Upper lobe of right lung (tissue), 1 donor: ENCODE data around the gene BLTP2. TPM values are rescaled to one million over a fixed set of nuclear protein-coding genes. Genes with fewer than 3 reads are reported as not detected.

Source experiments
- ATAC-seq: fragments of 200-7000 bp; cut with Tn5 transposase; one replicate; pipeline ENCODE4 v1.9.1; 2020; ENCODE audit warnings: mild to moderate bottlenecking, moderate library complexity
- DNase-seq: peaks from one replicate; pipeline ENCODE4 v3.0.0-alpha.2; 2020
- H3K27ac ChIP-seq: fragments of 200-600 bp; one replicate; pipeline ENCODE4 v1.8.0; 2022
- H3K27me3 ChIP-seq: fragments of 200-600 bp; one replicate; pipeline ENCODE4 v1.8.0; 2022; ENCODE audit warnings: mild to moderate bottlenecking
- H3K36me3 ChIP-seq: fragments of 200-600 bp; one replicate; pipeline ENCODE4 v1.8.0; 2022
- H3K4me1 ChIP-seq: fragments of 200-600 bp; one replicate; pipeline ENCODE4 v1.8.0; 2022
- H3K4me3 ChIP-seq: fragments of 200-600 bp; one replicate; pipeline ENCODE4 v1.8.0; 2022; ENCODE audit warnings: mild to moderate bottlenecking
- H3K9me3 ChIP-seq: fragments of 200-600 bp; one replicate; pipeline ENCODE4 v1.8.0; 2022
- CTCF ChIP-seq: fragments of 200-600 bp; IDR thresholded peaks from one replicate; pipeline ENCODE4 v1.8.0; 2022; ENCODE audit warnings: antibody characterized with exemption
- intact Hi-C: fragments of 100-400 bp; cut with DNase I; formaldehyde crosslinking; loops from one replicate; pipeline ENCODE4 v1.11.0; 2022
- total RNA-seq: library from RNA; stranded (reverse); fragmentation: NEBNext Ultra II Directional; extraction: Animal tissue kit (Norgen Biotek cat#: 25700); gene quantifications from one replicate; pipeline ENCODE4 v1.2.1, GENCODE V29; 2021
- donor health status: DM: no; HTN: yes; CAD: no; lungs with severe emphysema.

Gene BLTP2
- total RNA-seq, 1 donor from 2014 or later: 145 TPM

- no peak for ATAC-seq
- no peaks in the 10 kb centered on the region for H3K27me3 ChIP-seq
- no peak for DNase-seq
- peaks cover 92% of the 10 kb centered on the region for H3K36me3 ChIP-seq
- no peak for TF ChIP-seq CTCF
- intact Hi-C loops: no loop called here
- H3K27ac ChIP-seq: no peak overlapping the region
- H3K4me1 ChIP-seq: no peaks in the 10 kb centered on the region
- H3K9me3 ChIP-seq: no peaks in the 10 kb centered on the region
- no peak overlapping the region for H3K4me3 ChIP-seq
Observed at GRCh38 chr17:28624148-28624547, 20.8 kb downstream of the BLTP2 start.

GRCh38 chr17:28623696-28624095 is 21.3 kb downstream of the BLTP2 start:
- ATAC-seq: no peak
- no peak for DNase-seq
- H3K9me3 ChIP-seq: no peaks in the 10 kb centered on the region
- H3K36me3 ChIP-seq: peaks cover 92% of the 10 kb centered on the region
- intact Hi-C loops: no loop called here
- H3K27me3 ChIP-seq: no peaks in the 10 kb centered on the region
- no peak for TF ChIP-seq CTCF
- H3K4me1 ChIP-seq: no peaks in the 10 kb centered on the region
- no peak overlapping the region for H3K27ac ChIP-seq
- H3K4me3 ChIP-seq: no peak overlapping the region

GRCh38 chr17:28622186-28622585 is 22.8 kb downstream of the BLTP2 start:
- no peaks in the 10 kb centered on the region for H3K9me3 ChIP-seq
- no peaks in the 10 kb centered on the region for H3K27me3 ChIP-seq
- TF ChIP-seq CTCF: no peak
- no peak for ATAC-seq
- H3K4me1 ChIP-seq: no peaks in the 10 kb centered on the region
- no peak overlapping the region for H3K27ac ChIP-seq
- intact Hi-C loops: no loop called here
- no peak for DNase-seq
- no peak overlapping the region for H3K4me3 ChIP-seq
- H3K36me3 ChIP-seq: peaks cover 93% of the 10 kb centered on the region

- Histone ChIP-seq H3K4me1 (no peaks in the 10 kb centered on the region), H3K9me3 (no peaks in the 10 kb centered on the region), H3K27ac (no peak overlapping the region), H3K27me3 (no peaks in the 10 kb centered on the region), H3K36me3 (peaks cover 100% of the 10 kb centered on the region), H3K4me3 (no peak overlapping the region)
- DNase-seq (no peak), ATAC-seq (no peak)
- intact Hi-C loops: no loop called here
- no peak for TF ChIP-seq CTCF
Observed at GRCh38 chr17:28620010-28620409, 24.9 kb downstream of the BLTP2 start.

- Histone ChIP-seq H3K9me3 (no peaks in the 10 kb centered on the region), H3K27me3 (no peaks in the 10 kb centered on the region), H3K4me1 (no peaks in the 10 kb centered on the region), H3K36me3 (peaks cover 100% of the 10 kb centered on the region), H3K4me3 (no peak overlapping the region), H3K27ac (no peak overlapping the region)
- ATAC-seq (no peak), DNase-seq (no peak)
- intact Hi-C loops: no loop called here
- TF ChIP-seq CTCF: no peak
Observed at GRCh38 chr17:28618464-28618863, 26.5 kb downstream of the BLTP2 start.

- Histone ChIP-seq H3K9me3 (no peaks in the 10 kb centered on the region), H3K4me1 (no peaks in the 10 kb centered on the region), H3K27ac (no peak overlapping the region), H3K4me3 (no peak overlapping the region), H3K27me3 (no peaks in the 10 kb centered on the region), H3K36me3 (peaks cover 80% of the 10 kb centered on the region)
- ATAC-seq: no peak
- no peak for TF ChIP-seq CTCF
- intact Hi-C loops: no loop called here
- no peak for DNase-seq
Observed at GRCh38 chr17:28616281-28616680, 28.7 kb downstream of the BLTP2 start.
